HL-60 (cell line): ENCODE data around the gene TENM4.

ENCODE experiments used
- DNase-seq, 2 experiments: peaks; one replicate each; pipeline ENCODE4 v3.0.0-alpha.2; 2010 to 2020; ENCODE audit warnings: low read depth in 1 of 2, low spot score in 1 of 2
- H3K27ac ChIP-seq: fragments of 250-450 bp; sonication (Bioruptor Pico); replicated peaks from 2 replicates; pipeline ENCODE4 v1.5.1; 2020; ENCODE audit warnings: mild to moderate bottlenecking, moderate library complexity
- H3K27me3 ChIP-seq: fragments of 250-450 bp; sonication (Bioruptor Pico); 2 replicates; pipeline ENCODE4 v1.5.1; 2021; ENCODE audit warnings: mild to moderate bottlenecking, moderate library complexity; ENCODE audit not compliant: insufficient read depth, poor library complexity, severe bottlenecking
- H3K4me3 ChIP-seq: replicated peaks from 2 replicates; pipeline ENCODE4 v1.5.1; 2011; ENCODE audit warnings: mild to moderate bottlenecking, control low read depth, low read length; ENCODE audit not compliant: insufficient read depth
- CTCF ChIP-seq: IDR thresholded peaks from one replicate; pipeline ENCODE4 v1.5.1; 2011; ENCODE audit warnings: low read length, control low read depth, inconsistent platforms; ENCODE audit not compliant: insufficient read depth
- GABPA ChIP-seq: IDR thresholded peaks from 2 replicates; pipeline ENCODE4 v1.6.1; 2012; ENCODE audit warnings: low read depth
- POLR2AphosphoS5 ChIP-seq: IDR thresholded peaks from 2 replicates; pipeline ENCODE4 v1.6.1; 2012; ENCODE audit warnings: low read depth
- REST ChIP-seq: IDR thresholded peaks from 2 replicates; pipeline ENCODE4 v1.6.1; 2012; ENCODE audit warnings: low read depth; ENCODE audit not compliant: insufficient replicate concordance
- SPI1 ChIP-seq: IDR thresholded peaks from 2 replicates; pipeline ENCODE4 v1.6.1; 2012; ENCODE audit warnings: low read depth, mild to moderate bottlenecking, borderline replicate concordance

TENM4 gene

GRCh38 chr11:79441461-79441875 lies 638 bp upstream of the TENM4 start:
- TF ChIP-seq GABPA: no peak
- no peak for TF ChIP-seq SPI1
- TF ChIP-seq CTCF: no peak
- TF ChIP-seq POLR2AphosphoS5: no peak
- no peak for TF ChIP-seq REST
- peaks cover 41% of the 10 kb centered on the region for H3K27me3 ChIP-seq
- DNase-seq: peak in 1 of 2 experiments; percentile 26
- H3K4me3 ChIP-seq: no peak overlapping the region
- H3K27ac ChIP-seq: no peak overlapping the region

- Histone ChIP-seq H3K4me3 (peak overlapping the region; percentile 2; the same call in 1 of the 2 replicates), H3K27me3 (peaks cover 56% of the 10 kb centered on the region), H3K27ac (no peak overlapping the region)
- no peak for DNase-seq
- no peak for TF ChIP-seq POLR2AphosphoS5
- no peak for TF ChIP-seq GABPA
- TF ChIP-seq SPI1: no peak
- no peak for TF ChIP-seq CTCF
- no peak for TF ChIP-seq REST
Observed at GRCh38 chr11:79439886-79440570, 802 bp downstream of the TENM4 start.

- TF ChIP-seq REST (no peak), SPI1 (no peak), POLR2AphosphoS5 (no peak), GABPA (no peak)
- H3K4me3 ChIP-seq: no peak overlapping the region
- DNase-seq: no peak
- H3K27me3 ChIP-seq: peaks cover 61% of the 10 kb centered on the region
- no peak overlapping the region for H3K27ac ChIP-seq
Observed at GRCh38 chr11:79439410-79439885, 1.4 kb downstream of the TENM4 start.
